HG03039 (cell line): ENCODE measurements around the gene ARHGEF17.
A peak's percentile ranks its signal among the peaks of the same experiment; 100 is the strongest.

Source experiments
- ATAC-seq: cut with Tn5 transposase; IDR thresholded peaks from one replicate; pipeline ENCODE4 v1.9.1; 2021; ENCODE audit warnings: mild to moderate bottlenecking, moderate library complexity; ENCODE audit not compliant: unreplicated experiment

The ARHGEF17 gene

GRCh38 chr11:73379189-73379880, 71.3 kb downstream of the ARHGEF17 start:
- ATAC-seq = no peak

- no peak for ATAC-seq
These were observed 72.3 kb downstream of the ARHGEF17 start for GRCh38 chr11:73380331-73380730.

GRCh38 chr11:73380897-73381410, 72.9 kb downstream of the ARHGEF17 start:
- no peak for ATAC-seq

GRCh38 chr11:73381589-73381988, 73.5 kb downstream of the ARHGEF17 start:
- ATAC-seq = no peak

GRCh38 chr11:73382183-73382582, 74.1 kb downstream of the ARHGEF17 start:
- no peak for ATAC-seq

GRCh38 chr11:73382747-73383146, 74.7 kb downstream of the ARHGEF17 start:
- no peak for ATAC-seq

- ATAC-seq = no peak
These were observed 75.4 kb downstream of the ARHGEF17 start for GRCh38 chr11:73383249-73384124.

GRCh38 chr11:73384125-73384441, 76.0 kb downstream of the ARHGEF17 start:
- no peak for ATAC-seq

- no peak for ATAC-seq
These were observed 76.4 kb downstream of the ARHGEF17 start for GRCh38 chr11:73384531-73384871.

- ATAC-seq = peak; percentile 39
These were observed 77.0 kb downstream of the ARHGEF17 start for GRCh38 chr11:73384872-73385689.

GRCh38 chr11:73386016-73386415, 77.9 kb downstream of the ARHGEF17 start:
- ATAC-seq = no peak

GRCh38 chr11:73386546-73386945, 78.5 kb downstream of the ARHGEF17 start:
- ATAC-seq = no peak

GRCh38 chr11:73387594-73388264, 79.7 kb downstream of the ARHGEF17 start:
- ATAC-seq = no peak

- no peak for ATAC-seq
These were observed 80.4 kb downstream of the ARHGEF17 start for GRCh38 chr11:73388265-73389133.

GRCh38 chr11:73389134-73389525, 81.1 kb downstream of the ARHGEF17 start:
- no peak for ATAC-seq

GRCh38 chr11:73389916-73390315, 81.8 kb downstream of the ARHGEF17 start:
- ATAC-seq = no peak

GRCh38 chr11:73390601-73391565, 82.8 kb downstream of the ARHGEF17 start:
- no peak for ATAC-seq

- ATAC-seq = no peak
These were observed 83.6 kb downstream of the ARHGEF17 start for GRCh38 chr11:73391665-73392064.
